ENCODE measurements around the gene PRR14. TPM values are rescaled to one million over a fixed set of nuclear protein-coding genes. Genes with fewer than 3 reads are reported as not detected.

The PRR14 gene
- total and polyA plus RNA-seq, 10 of the 15 experiments (the other 5 are each of a cell fraction or from before 2014, with no cell fraction given) = 2.5 to 66.8 (median 19.2) TPM

- ChIA-PET RAD21 (ENCODE audit: unreplicated experiment) (no interaction called here), CTCF (interaction anchor here (1.0 to 1.3 kb wide), 2 partner anchors 77 to 140 kb away, joined by 3 read pairs; partner anchors contain the start of gene ZNF747), SMC1A (ENCODE audit: uncharacterized antibody, unreplicated experiment) (interaction anchor here (1.6 kb wide), 1 partner anchor 22 kb away, joined by 3 read pairs; no protein-coding TSS in a partner anchor), POLR2A (no interaction called here)
- no peak overlapping the region for H2AFZ ChIP-seq (ENCODE audit: control insufficient read depth, low read depth, low read length)
- H3K4me1 ChIP-seq (ENCODE audit: control insufficient read depth, insufficient read depth, low read length) = no peaks in the 10 kb centered on the region
- H3K79me2 ChIP-seq (ENCODE audit: control insufficient read depth, insufficient read depth, low read length) = no peaks in the 10 kb centered on the region
- BruUV-seq (replicated peaks) = no TSS peak
- no peak overlapping the region for H3K27ac ChIP-seq (ENCODE audit: control insufficient read depth, insufficient read depth)
- ATAC-seq = no peak
- no peak overlapping the region for H3K9ac ChIP-seq (ENCODE audit: control insufficient read depth, insufficient read depth, low read length)
- H4K20me1 ChIP-seq (ENCODE audit: control insufficient read depth, insufficient read depth) = no peaks in the 10 kb centered on the region
- in situ Hi-C loops (cut with MboI) = no loop called here
- peaks cover 0 to 3% of the 10 kb centered on the region in 2 experiments; a peak in 2 of 4 replicates for H3K36me3 ChIP-seq (ENCODE audit: control insufficient read depth in 2 of 2, insufficient read depth in 2 of 2, low read length in 1 of 2)
- no peak for FAIRE-seq
- 68% methylated on average over 10 of the region's 10 CpGs for WGBS (ENCODE audit: insufficient coverage, insufficient replicate concordance, low lambda C conversion rate, missing lambda C conversion rate)
- TF ChIP-seq SUPT20H (IDR thresholded peaks at IDR 0.05; ENCODE audit: borderline replicate concordance, control insufficient read depth, low read depth, low read length) (no peak), TCF12 (IDR thresholded peaks at IDR 0.05; ENCODE audit: low read depth, low read length) (no peak), HCFC1 (IDR thresholded peaks at IDR 0.05; ENCODE audit: low read length) (no peak), RUNX3 (IDR thresholded peaks at IDR 0.05; ENCODE audit: low read length) (no peak), E2F8 (IDR thresholded peaks at IDR 0.05; ENCODE audit: low read depth, partially characterized antibody) (no peak), GABPA (IDR thresholded peaks at IDR 0.05; ENCODE audit: low read depth) (no peak), NR2F1 (conservative IDR thresholded peaks at IDR 0.05) (no peak), MEF2A (IDR thresholded peaks at IDR 0.05; ENCODE audit: insufficient read depth, low read depth, low read length) (no peak)
- no peaks in the 10 kb centered on the region for H3K9me3 ChIP-seq (replicated peaks; ENCODE audit: control insufficient read depth, insufficient read depth, low read length)
- intact Hi-C loops (cut with micrococcal nuclease; ENCODE audit: unreplicated experiment) = no loop called here
- no peaks in the 10 kb centered on the region for H3K27me3 ChIP-seq (replicated peaks in 1 of 2; ENCODE audit: control insufficient read depth in 2 of 2, insufficient read depth in 2 of 2, low read length in 1 of 2)
- no peak for DNase-seq (ENCODE audit: low read depth, low spot score)
- H3K4me3 ChIP-seq = no peak overlapping the region
- H3K4me2 ChIP-seq (ENCODE audit: control insufficient read depth, insufficient read depth) = no peak overlapping the region
These were observed 24.4 kb downstream of the PRR14 start for GRCh38 chr16:30675143-30675542.
